HG03460 (cell line): ENCODE measurements around the gene ASB10.

Experiments
- ATAC-seq: cut with Tn5 transposase; IDR thresholded peaks from one replicate; pipeline ENCODE4 v1.9.1; 2021; ENCODE audit not compliant: unreplicated experiment

ASB10 gene

DNA sequence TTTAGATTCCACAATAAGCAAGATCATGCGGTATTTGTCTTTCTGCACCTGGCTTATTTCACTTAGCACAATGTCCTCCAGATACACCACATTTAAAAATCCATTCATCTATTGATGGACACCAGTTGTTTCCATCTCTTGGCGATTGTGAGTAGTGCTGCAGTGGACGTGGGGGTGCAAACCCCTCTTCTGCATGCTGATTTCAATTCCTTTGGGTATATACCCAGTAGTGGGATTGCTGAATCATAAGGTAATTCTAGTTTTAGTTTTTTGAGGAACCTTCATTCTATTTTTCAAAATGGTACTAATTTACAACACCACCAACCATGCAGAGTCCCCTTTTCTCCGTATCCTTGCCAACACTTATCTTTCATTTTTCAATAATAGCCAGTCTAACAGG is 2.0 kb upstream of the ASB10 start:
- no peak for ATAC-seq

DNA sequence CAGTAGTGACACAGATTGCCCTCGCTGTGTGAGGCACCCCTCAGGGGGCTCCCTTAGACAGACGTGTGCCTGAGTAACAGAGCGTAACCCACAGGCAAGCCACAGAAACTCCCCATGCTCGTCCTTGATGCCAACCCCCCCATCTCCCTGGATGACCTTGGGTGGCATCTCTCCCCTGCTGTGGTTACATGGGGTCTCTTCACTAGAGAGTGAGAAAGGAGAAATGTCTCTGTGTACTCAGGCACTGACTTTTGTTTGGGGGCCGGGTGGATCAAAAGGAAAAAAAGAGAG is 1.1 kb upstream of the ASB10 start:
- no peak for ATAC-seq

DNA sequence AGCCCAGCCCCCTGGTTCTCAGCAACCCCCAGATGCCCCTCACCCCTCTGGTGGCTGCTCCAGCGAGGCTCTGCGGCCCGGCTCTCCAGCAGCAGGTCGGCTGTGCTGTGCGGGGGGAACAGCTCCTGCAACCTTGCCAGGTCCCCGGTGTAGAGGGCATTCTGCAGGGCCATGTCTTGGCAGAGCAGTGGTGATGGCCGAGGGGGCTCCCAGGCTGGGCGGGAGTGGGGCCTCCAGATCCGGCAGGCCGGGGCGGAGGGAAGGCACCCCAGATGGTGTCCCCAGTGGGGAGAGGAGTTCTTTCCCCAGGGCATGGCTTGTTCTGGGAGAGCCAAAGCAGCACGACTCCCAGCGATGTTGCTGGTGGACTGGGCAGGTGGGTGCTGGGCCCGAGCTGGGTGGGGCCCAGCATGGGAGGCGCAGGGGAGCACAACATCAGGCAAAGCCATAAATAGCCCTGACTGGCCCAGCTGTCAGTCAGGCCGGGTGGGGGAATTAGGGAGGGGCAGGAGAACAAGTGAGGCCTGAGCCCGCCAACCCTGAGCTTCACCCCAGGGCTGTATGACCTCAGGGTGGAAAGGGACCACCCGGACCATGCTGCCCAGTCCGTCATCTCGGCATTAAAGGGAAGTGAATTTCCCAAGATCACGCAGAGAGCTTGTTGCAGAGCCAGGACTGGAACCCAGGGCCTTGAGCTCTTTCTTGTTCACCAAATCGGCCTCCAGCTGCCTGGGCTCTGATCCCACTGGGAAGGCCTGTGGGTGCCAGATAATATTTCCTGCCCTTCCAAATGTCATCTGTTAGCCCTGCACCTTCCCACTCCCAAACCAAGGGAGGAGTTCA is 580 bp upstream of the ASB10 start:
- ATAC-seq = no peak

DNA sequence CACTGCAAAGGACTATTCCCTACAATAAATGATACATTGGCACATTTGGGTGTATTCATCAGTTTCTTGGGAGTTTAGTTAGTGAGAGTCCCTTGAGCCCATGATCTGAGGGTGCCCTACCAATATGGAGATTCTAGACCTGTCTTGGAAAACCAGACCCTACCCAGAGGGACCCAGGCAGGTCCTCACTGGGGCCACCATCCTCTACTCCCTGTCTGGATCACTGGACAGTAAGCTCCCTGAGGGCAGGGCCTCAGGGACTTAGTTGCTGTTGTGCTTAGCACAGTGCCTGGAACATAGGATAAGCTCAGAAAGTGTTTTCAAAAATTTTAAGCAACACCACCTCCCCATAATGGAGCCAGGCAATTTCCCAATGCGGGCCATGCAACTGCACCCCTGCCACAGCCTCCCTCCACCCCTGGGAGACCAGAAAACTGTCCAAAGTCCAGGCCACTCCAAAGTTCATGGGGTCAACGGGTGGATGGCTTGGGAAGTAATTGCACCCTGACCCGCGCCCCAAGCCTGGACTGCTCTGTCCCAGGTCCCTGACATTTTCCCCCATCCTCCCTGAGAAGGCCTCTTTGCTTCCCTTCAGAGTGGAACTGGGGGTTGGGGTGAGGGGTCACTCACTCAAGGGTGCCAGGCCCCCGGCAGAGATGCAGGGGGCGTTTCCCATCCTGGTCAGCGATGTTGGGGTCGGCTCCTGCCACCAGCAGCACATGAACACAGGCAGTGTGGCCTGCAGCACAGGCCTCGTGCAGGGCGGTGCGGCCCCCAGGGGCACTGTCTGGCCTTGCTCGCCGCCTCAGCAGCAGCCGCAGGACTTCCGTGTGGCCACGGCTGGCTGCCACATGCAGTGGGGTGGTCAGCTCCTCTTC is 1.0 kb downstream of the ASB10 start:
- no peak for ATAC-seq

GRCh38 chr7:151181011-151181431 is 6.0 kb downstream of the ASB10 start:
- ATAC-seq = no peak

GRCh38 chr7:151179946-151180345 is 7.1 kb downstream of the ASB10 start:
- no peak for ATAC-seq

DNA sequence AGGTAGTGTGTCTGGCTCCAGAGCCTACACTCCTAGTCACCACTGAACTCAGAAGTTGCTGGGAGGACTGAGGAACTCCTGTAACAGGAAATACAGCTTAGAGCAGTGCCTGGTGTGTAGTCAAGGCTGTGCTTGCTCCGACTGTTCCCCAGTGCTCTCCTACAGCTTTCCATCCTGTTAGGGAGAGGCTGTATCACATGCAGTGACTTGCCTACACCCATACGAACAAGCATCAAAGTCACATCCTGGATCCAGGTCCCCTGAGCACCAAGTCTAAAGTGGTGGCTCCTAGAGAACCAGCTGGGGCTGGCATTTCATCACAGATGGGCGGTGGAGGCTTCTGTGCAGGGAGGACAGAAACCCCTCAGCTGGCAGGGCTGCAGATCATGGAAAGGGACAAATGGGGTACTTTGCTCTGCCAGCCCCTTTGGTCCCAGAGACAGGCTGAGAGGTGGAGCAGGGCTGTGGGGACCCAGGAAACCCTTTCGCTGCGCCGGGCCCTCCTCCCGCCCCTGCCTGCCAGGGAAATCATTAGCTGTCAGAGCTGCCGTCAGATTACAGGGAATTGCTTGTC is 7.7 kb downstream of the ASB10 start:
- no peak for ATAC-seq

DNA sequence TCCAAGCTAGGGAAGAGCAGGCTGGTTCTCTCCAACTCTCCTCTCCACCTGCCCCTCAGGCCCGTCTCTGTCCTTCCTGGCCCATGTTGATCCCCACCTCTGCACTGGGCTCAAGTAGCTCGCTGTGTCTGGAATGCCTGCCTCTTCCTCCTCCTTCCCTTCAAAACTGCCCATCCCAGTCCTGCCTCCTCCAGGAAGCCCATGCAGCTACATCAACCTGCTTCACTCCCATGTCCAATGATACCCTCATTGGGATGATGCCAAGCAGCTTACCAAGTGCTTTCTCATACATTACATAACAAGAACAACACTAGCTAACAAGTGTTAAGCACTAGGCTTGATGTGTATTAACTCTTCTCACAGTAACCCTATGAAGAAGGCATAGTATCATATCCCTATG is 8.2 kb downstream of the ASB10 start:
- no peak for ATAC-seq

GRCh38 chr7:151178236-151178635 is 8.8 kb downstream of the ASB10 start:
- ATAC-seq = no peak

DNA sequence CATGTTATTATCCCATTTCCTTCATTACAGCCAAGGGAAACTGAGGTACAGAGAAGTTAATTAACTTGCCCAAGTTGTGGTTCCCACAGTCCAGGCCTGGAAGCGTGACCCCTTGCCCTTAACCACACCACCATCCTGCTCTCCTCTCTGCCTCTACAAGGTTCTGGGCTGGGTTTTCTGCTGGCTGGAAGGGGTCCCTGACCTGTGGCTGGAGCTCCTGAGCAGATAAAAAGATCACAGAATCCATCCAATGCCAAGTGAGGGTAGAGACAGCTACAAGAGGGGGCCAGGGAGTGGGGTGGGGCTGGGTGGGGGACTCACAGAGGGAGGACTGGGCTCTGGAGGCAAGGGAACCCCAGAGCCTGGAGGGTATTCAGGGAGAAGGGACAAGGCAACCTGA is 9.7 kb downstream of the ASB10 start:
- ATAC-seq = no peak

DNA sequence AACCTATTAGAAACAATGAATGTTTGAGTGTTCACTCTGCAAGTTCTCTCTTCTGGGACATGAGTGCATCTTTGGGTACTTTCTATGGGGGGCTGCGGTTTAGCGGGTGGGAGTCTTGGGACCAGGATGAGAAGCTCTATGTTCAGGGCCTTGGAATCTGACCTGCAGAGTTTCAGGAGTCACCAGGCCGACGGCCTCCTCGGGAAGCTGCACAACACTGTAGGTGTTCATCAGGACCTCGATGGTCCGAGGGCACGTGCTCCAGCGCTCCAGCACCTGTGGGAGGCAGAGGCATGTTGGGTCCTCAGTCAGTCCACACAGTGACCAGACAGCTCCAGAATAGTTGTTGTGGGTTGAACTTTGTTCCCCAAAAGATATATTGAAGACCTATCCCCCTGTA is 10.6 kb downstream of the ASB10 start:
- ATAC-seq = no peak

DNA sequence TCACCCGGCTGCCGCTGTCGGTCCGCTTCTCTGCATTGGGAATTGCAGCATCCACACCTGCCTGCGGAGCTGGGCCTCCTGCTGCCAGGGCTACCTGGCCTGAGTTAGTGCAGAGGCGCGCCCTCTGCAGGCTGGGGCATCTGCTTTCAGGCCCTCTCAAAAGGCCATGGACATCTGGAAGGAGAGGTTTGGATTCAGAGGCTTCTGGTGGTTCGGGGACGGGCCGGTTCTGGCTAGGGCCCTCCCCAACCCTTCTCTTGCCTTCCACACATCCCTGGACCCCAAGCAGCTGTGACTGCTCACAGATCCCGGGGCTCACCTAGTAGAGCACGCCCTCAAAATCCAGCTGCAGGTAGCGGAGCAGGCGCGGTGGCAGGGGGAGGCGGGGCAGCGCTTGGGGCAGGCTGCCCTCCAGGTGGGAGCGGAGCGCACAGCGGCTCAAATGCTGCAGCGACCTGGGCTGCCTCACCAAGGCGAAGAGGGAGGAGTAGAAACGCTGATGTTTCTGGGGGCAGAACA is 11.2 kb downstream of the ASB10 start:
- ATAC-seq = no peak

- no peak for ATAC-seq
Measured at GRCh38 chr7:151175047-151175792, 11.8 kb downstream of the ASB10 start.

DNA sequence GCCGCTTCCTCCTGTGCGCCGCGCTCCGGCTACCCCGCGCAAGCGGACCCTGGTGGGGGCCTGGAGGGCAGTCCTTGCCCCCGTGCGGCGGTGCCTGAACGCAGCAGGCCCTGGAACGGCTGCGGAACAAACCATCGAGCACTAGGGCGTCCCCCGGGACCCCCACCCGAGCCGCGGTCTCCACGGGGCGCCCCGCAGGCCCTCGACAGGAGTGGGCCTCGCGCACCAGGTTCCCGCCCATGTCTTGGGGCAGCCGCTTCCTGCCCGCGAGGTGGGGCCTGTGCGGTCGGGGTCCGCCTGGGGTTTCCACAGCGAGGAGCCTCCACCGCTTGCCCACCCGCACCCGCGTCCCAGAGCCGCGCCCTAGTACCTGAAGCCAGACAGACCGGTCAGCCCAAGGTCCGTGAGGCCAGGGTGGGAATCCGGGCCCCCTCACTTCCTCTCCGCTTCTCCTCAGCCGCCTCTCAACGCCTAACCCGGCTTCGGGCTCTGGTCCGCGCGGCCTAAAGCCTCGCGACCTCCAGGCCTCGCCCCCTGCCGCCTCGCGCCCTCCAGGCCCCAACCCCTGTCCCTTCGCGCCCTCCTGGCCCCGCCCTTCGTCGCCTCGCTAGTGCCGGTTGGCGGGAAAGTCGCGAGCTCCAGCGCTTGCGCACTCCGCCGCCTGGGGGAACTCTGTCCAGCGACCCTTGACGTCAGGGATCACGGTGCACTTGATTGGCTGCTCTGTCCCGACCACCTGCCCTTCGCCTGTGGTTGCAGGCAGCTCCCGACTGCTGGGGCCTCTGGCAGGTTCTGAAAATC is 12.6 kb downstream of the ASB10 start:
- ATAC-seq = no peak

DNA sequence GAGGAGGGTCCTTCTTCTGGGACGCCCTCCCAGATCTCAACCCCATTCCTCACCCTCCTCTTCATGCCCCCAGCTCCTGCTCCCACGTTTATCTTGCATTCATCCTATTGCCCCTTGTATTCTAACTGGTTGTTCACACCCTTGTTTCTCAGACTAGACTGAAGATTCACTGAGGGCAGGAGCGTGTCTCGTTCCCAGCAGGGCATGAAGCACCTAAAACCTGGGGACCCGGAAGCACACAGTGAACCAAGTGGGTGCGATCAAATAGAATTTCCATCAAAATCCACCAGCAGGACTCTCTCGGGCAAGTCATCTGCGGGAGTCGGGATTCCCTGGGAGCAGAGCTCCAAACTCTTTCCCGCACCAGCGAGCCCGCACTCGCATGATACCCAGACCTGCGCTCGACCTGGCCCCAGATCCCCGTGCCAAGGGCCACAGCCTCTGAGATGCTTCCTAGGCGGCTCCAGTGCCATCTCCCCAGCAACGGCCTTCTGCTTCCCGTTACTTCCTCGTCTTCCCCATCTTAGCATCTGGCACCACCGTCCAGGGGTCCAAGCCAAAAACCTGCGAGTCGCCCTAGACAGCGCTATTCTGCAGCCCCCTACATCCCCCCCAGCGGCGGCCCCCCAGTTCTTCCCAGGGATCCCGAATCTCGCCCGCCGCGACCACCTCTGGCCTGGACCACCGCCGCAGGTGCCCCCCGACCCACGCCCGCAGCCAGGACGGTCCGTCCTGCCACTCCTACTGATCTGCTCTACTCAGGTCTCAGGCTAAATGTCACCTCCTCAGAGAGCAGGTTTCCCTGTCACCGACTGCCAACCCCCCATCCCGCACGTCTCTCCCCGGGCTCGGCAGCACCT is 13.4 kb downstream of the ASB10 start:
- ATAC-seq = no peak

GRCh38 chr7:151172273-151173141 is 14.5 kb downstream of the ASB10 start:
- ATAC-seq = no peak

DNA sequence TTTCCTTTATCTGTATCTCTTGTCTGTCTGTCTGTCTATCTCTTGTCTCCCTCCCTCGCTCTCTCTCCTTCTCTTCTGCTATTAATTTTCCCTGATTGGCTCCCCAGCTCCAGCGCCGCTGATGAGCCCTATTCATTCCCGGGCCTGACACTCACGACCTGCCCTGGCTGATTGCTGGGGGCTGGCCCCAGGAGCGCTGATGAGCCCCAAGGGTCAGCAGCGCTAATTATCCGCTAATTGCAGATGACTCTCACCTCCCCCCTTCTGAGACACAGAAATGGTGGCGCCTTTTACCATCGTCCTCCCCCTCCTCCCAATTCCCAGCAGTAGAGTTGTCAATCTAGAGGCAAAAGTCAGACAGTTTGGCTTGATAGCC is 18.3 kb downstream of the ASB10 start:
- ATAC-seq = no peak

GRCh38 chr7:151168003-151168786 is 18.9 kb downstream of the ASB10 start:
- peak; percentile 48 for ATAC-seq
